HepG2 (cell line): Measurements from ENCODE around the gene E2F1. TPM values are rescaled to one million over a fixed set of nuclear protein-coding genes. Genes with fewer than 3 reads are reported as not detected.

Source experiments
- ATF3 ChIP-seq: sonication (generic); formaldehyde crosslinking; IDR thresholded peaks from 2 replicates; pipeline ENCODE4 v1.4.0; 2020; ENCODE audit warnings: missing genetic modification reagents
- BCL6 ChIP-seq: IDR thresholded peaks from 2 replicates; pipeline ENCODE4 v1.6.1; 2016; ENCODE audit warnings: missing genetic modification reagents, missing compliant biosample characterization
- DNMT3B ChIP-seq: conservative IDR thresholded peaks from 2 replicates; pipeline ENCODE4 v1.6.1; 2016; ENCODE audit warnings: missing biosample characterization, control low read depth
- HNRNPH1 ChIP-seq: fragments of 200-400 bp; formaldehyde crosslinking; optimal IDR thresholded peaks from 2 replicates; pipeline ENCODE3; 2017; ENCODE audit warnings: mild to moderate bottlenecking, low read depth, low read length
- JUND ChIP-seq: sonication (generic); formaldehyde crosslinking; IDR thresholded peaks from 2 replicates; pipeline ENCODE4 v1.8.0; 2022; ENCODE audit warnings: mild to moderate bottlenecking, missing genetic modification reagents
- NR2C2 ChIP-seq: sonication (generic); formaldehyde crosslinking; IDR thresholded peaks from 2 replicates; pipeline ENCODE4 v1.4.0; 2020; ENCODE audit warnings: missing genetic modification reagents, mild to moderate bottlenecking, moderate library complexity, borderline replicate concordance
- POLR2A ChIP-seq, 2 experiments: IDR thresholded peaks; 2 replicates each; pipeline ENCODE4 v1.6.1; 2011; ENCODE audit warnings: low read depth in 2 of 2, low read length in 2 of 2, mild to moderate bottlenecking in 1 of 2, moderate library complexity in 1 of 2; ENCODE audit not compliant: insufficient read depth in 1 of 2
- PRDM10 ChIP-seq: sonication (generic); formaldehyde crosslinking; IDR thresholded peaks from 2 replicates; pipeline ENCODE4 v1.4.0; 2020; ENCODE audit warnings: low read depth, missing genetic modification reagents
- SNAPC4 ChIP-seq: sonication (generic); formaldehyde crosslinking; IDR thresholded peaks from 2 replicates; pipeline ENCODE4 v1.4.0; 2020; ENCODE audit warnings: mild to moderate bottlenecking, missing genetic modification reagents
- ZFYVE20 ChIP-seq: sonication (generic); formaldehyde crosslinking; IDR thresholded peaks from 2 replicates; pipeline ENCODE4 v1.8.0; 2023; ENCODE audit warnings: low read depth, mild to moderate bottlenecking, moderate library complexity, missing genetic modification reagents, borderline replicate concordance
- ZNF124 ChIP-seq: sonication (generic); formaldehyde crosslinking; IDR thresholded peaks from 2 replicates; pipeline ENCODE4 v1.4.0; 2020; ENCODE audit warnings: missing genetic modification reagents
- ZNF136 ChIP-seq: sonication (generic); formaldehyde crosslinking; IDR thresholded peaks from 2 replicates; pipeline ENCODE4 v1.8.1; 2022; ENCODE audit warnings: low read depth, mild to moderate bottlenecking, moderate library complexity, missing genetic modification reagents
- ZNF256 ChIP-seq: sonication (generic); formaldehyde crosslinking; conservative IDR thresholded peaks from 2 replicates; pipeline ENCODE4 v1.4.0; 2020; ENCODE audit warnings: missing genetic modification reagents
- ZNF296 ChIP-seq: sonication (generic); formaldehyde crosslinking; conservative IDR thresholded peaks from 2 replicates; pipeline ENCODE4 v1.5.0; 2020; ENCODE audit warnings: mild to moderate bottlenecking, missing genetic modification reagents
- ZNF7 ChIP-seq: IDR thresholded peaks from 2 replicates; pipeline ENCODE4 v1.6.1; 2016; ENCODE audit warnings: missing biosample characterization, missing genetic modification reagents
- ZNF850 ChIP-seq: sonication (generic); formaldehyde crosslinking; conservative IDR thresholded peaks from 2 replicates; pipeline ENCODE4 v1.9.0; 2021; ENCODE audit warnings: mild to moderate bottlenecking, missing genetic modification reagents
- polyA plus RNA-seq, 8 experiments: library from polyadenylated mRNA; depleted of rRNA in 3 of 8; stranded (reverse) in 7 of 8; unstranded in 1 of 8; fragments of >200 nt; fragmentation: Illumina TruSeq in 4 of 8; extraction: Trizol in 4 of 8; gene quantifications; 2 replicates each; pipeline versions ENCODE4 v1.2.1 to v1.2.3, GENCODE V29; 2011 to 2016; ENCODE audit warnings: low read depth in 4 of 8, missing spikeins in 1 of 8, mixed read lengths in 1 of 8; ENCODE audit not compliant: insufficient read depth in 1 of 8
- total RNA-seq, 5 experiments: library from RNA; depleted of rRNA; stranded (reverse); fragments of >200 nt; fragmentation: Illumina TruSeq; extraction: Trizol; gene quantifications; 2 replicates each; pipeline ENCODE4 v1.2.3, GENCODE V29; 2016; ENCODE audit warnings: low read depth in 1 of 5
- TF ChIP-seq, protein P1 (sequence below): IDR thresholded peaks from 2 replicates; pipeline ENCODE4 v1.6.1; 2016; ENCODE audit warnings: mild to moderate bottlenecking, missing biosample characterization, missing genetic modification reagents
- TF ChIP-seq, protein P2 (sequence below): sonication (generic); formaldehyde crosslinking; conservative IDR thresholded peaks from 2 replicates; pipeline ENCODE4 v1.4.0; 2020; ENCODE audit warnings: missing genetic modification reagents

Gene E2F1
- total and polyA plus RNA-seq, 2 of the 13 experiments (the other 11 are each of a cell fraction or from before 2014, with no cell fraction given): 25.5 to 39.4 TPM

DNA sequence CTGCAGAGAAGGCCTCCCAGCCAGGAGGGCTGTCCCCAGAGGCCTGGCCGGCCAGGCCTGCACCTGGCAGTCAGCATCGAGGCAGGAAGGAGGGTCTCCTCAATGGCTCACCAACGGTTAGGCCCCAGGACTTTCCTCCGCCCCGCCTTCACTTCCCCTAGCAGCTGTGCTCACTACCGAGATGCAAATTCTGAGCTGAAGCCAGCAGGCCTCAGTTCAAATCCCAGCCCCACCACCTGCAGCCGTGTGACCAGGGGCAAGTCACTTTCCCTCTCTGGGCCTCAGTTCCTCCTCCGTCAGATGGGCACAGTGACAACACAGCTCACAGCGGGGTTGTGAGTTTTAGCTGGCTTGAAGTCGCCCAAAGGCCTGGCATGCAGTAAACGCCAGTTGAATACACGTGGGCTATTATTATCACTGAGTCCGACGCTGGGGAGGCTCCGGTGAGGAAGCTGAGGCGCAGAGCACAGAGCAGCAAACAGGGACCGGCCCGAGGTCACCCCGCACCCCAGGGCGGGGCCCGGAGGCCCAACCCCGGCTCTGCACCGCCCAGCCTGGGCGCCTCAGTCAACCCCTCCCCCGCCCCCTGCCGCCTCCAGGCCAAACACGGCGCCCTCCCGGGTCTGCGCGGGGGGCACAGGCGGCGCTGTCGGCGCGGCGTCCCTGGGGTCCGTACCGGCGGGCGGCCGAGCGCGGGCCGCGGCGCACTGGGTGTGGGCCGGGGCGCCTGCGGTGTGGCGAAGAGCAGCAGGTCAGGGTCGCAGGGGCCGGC, 671 bp downstream of the E2F1 start (continued):
- TF ChIP-seq, protein P1, sequence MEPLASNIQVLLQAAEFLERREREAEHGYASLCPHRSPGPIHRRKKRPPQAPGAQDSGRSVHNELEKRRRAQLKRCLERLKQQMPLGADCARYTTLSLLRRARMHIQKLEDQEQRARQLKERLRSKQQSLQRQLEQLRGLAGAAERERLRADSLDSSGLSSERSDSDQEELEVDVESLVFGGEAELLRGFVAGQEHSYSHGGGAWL: no peak; the same call in 1 of the 2 replicates
- TF ChIP-seq ZNF256 (CRISPR knock-in tag) (peak; percentile 90), ZFYVE20 (CRISPR knock-in tag) (no peak), BCL6 (CRISPR knock-in tag) (peak; percentile 18; the same call in 1 of the 2 replicates), ATF3 (CRISPR knock-in tag) (no peak), SNAPC4 (CRISPR knock-in tag) (no peak), ZNF124 (CRISPR knock-in tag) (no peak), ZNF136 (CRISPR knock-in tag) (0 out of 2 replicates have a peak, but pooled peaks have one; percentile 46), PRDM10 (CRISPR knock-in tag) (no peak), JUND (0 out of 2 replicates have a peak, but pooled peaks have one; percentile 10), POLR2A (IDR thresholded peaks at IDR 0.05; ENCODE audit: insufficient read depth in 1 of 2, low read depth in 2 of 2, low read length in 2 of 2) (peak; percentile 50 to 51; a peak in 3 of 4 replicates), HNRNPH1 (no peak), DNMT3B (0 out of 2 replicates have a peak, but pooled peaks have one; percentile 45), ZNF850 (CRISPR knock-in tag) (no peak), ZNF296 (CRISPR knock-in tag) (no peak), NR2C2 (CRISPR knock-in tag) (peak; percentile 5; the same call in 1 of the 2 replicates), ZNF7 (CRISPR knock-in tag) (no peak)
- TF ChIP-seq, protein P2, sequence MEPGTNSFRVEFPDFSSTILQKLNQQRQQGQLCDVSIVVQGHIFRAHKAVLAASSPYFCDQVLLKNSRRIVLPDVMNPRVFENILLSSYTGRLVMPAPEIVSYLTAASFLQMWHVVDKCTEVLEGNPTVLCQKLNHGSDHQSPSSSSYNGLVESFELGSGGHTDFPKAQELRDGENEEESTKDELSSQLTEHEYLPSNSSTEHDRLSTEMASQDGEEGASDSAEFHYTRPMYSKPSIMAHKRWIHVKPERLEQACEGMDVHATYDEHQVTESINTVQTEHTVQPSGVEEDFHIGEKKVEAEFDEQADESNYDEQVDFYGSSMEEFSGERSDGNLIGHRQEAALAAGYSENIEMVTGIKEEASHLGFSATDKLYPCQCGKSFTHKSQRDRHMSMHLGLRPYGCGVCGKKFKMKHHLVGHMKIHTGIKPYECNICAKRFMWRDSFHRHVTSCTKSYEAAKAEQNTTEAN: no peak
